Anterior cingulate cortex (tissue), 58 donors: ENCODE data around the gene RPL41.

Experiments used
- DNase-seq, 58 donors: peaks; one replicate each; lab custom pipeline; 2025; lab: John Stamatoyannopoulos, UW

Gene RPL41

DNA sequence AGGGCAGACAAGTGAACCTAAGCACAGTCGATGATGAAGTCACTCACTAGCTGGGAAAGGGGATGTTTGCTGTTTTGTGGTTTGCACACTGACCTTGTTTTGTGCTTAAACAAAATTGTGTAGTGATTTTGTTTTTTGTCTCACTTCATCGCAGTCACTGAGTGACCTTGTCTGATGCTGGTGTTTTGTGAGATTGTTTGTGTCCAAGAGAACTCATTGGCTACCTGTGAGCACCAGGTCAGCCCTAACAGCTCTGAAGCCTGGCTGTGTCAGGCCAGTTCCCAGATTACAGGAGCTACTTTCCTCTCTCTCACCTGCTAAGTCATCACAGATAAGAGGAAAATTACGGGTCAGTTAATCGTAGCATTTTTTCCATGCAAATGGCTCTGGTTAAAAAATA lies 7.7 kb downstream of the RPL41 start:
- no peak for DNase-seq

DNA sequence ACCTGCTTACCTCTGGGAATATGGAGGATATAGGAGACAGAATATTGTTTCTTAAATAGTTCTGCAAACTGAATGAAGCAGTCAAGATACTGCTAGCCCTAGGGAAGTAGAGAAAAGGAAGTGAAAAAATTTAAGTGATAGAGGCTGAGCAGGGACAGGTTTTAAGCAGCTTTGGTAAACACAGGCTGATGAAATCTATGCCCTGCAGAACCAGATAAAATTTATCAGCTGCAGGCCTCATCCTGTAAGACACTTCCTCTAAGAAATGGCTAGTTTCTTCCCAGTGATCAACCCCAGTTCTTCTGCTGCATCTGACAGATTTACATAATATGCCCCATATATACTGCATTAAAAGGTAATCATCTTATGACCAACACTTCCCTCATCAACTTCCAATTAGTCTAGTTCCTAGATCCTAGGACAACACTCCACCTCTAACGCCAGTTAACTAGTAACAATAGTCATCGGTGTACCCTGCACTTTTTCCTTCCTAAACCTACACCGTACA lies 10.4 kb downstream of the RPL41 start:
- DNase-seq, result no peak

DNA sequence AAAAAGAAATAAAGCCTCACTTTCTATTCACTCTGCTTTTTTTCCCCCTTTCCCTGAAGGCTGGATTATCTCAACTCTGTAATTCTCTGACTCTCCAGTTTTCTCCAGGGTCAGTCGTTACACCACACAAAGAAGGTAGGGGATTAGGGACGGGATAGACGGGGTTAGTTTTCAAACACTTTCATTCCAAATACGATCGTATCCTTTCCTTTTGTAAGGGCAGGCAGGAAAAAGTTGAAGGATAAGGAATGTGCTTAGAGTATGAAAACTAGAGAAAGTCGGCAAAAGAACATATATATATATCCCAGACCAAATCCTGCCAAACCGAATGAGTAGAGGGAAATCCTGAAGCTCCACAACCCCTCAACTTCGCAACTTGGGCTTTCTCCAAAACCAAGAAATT lies 11.1 kb downstream of the RPL41 start:
- no peak for DNase-seq

DNA sequence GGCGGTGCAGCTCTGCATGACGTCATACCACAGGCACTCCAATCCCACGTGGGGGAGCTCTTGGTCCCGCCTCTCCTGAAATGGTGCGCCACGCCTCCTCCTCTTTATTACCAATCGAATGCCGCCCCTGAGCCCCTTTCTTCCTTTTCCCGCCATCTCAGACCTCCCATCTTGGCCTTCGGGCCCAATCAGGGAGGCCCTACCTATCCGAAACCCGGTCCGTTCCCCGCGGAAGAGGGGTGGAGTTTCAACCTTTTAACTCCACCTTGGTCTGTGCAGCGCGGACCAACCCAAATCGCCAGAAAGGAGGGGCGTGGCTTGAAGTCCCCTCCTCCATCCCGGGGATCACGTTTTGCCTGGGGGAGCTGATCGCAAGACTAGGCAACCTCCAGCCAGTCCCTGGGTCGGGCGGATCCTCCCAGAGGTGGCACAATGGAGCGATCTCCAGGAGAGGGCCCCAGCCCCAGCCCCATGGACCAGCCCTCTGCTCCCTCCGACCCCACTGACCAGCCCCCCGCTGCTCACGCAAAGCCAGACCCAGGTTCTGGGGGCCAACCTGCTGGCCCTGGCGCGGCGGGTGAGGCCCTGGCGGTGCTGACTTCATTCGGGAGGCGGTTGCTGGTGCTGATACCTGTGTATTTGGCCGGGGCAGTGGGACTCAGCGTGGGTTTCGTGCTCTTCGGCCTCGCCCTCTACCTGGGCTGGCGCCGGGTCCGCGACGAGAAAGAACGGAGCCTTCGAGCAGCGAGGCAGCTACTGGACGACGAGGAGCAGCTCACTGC lies 11.6 kb downstream of the RPL41 start, which contains the start of gene ESYT1:
TSS of gene ESYT1 (plus strand) at position 380 of the 782 bp plus-strand sequence. CDS start at position 433, 53 bp downstream.
- peak; percentile 68 to 99 (median 95) for DNase-seq

DNA sequence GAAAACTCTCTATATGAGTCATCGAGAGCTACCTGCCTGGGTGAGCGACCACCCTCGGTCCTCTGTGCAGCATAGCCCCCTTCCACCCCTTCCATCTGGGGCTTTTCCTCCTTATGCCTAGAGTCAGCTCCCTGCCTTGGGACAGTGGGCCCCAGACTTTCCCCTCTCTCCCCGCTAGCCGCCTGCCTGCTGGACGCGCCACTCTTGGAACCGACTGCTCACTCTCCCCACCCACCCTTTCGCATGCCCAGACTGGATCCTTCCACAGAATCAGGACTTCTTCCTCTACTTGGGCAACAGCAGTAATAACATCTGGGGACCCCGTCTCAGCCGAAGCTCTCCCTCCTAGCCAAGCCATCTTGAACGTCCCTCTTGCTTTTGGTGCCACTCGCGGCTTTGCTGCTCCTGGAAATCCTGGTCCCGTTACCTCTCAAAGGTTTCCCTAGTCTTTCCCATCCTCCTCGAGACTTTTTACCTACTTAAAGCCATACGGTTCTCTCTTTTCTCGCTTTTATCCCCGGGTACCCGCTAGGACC lies 12.3 kb downstream of the RPL41 start:
- DNase-seq, result peak in 23 of 58 donors; percentile 12 to 52 (median 33)

DNA sequence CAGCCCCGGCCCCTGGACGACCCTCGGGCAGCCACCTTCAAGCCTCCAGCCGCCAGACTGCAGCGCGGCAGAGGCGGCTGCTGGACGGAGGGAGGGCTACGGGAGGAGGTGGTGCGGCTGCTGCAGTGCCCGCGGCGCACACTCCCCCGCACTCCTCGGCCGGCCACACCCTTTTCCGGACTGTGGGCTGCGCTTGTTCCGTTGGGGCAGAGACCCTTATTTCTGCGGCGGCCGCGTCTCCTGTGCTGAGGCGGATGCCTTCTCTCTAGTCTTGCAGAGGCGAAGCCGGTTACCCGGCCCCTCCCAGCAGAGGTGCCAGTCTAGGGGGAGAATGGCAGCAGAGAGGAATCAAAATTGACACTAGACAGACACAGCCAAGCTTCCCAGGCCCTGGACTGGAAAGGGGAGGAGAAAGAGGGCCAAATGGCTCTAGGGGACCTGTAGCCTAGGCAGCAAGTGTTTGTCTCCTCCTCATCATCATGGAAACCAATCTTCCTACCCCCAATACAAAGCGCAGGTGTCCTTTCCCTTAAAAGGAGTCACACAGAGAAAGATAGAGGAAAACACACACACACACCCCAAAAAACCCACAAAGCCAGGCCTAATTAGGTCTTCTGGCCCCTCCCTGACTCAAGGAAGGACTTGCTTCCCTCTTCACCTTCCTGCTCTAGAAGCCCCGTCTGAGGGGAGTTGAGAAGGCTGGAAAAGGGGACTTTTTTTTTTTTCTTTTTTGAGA lies 12.9 kb downstream of the RPL41 start:
- DNase-seq, result peak in 37 of 58 donors; percentile 3 to 52 (median 25)

DNA sequence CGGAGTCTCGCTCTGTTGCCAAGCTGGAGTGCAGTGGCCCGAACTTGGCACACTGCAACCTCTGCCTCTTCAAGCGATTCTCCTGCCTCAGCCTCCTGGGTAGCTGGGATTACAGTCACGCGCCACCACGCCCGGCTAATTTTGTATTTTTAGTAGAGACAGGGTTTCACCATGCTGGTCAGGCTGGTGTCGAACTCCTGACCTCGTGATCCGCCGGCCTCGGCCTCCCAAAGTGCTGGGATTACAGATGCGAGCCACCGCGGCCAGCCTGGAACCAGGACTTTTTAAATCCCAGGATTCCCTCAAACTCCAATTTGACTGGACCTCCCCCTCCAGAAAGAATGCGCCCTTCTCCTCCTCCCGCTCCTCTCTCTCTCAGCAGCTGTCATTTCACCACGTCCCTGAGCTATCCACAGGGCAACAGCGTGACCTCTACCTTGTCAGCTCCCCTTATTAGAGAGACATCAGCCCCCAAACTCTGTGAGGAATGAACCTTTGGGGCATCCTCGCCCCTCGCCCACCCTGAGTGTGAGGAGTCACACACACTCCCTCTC lies 13.6 kb downstream of the RPL41 start:
- DNase-seq, result no peak

DNA sequence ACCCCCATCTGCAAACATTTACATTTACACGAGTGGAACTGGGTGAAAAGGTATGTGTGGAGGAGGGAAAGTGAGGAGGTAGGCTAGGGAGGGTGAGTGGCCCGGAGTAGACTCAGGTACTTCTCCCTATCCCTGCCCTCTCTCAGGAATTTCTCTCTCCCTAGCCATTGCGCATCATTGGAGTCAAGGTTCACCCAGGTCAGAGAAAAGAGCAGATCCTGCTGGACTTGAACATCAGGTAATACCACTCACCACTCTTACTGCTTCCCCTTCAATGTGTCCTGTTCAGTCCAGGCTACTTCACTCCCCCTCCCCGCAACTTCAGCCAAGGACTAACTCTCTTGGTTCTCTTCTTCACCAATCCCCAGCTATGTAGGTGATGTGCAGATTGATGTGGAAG lies 14.4 kb downstream of the RPL41 start:
- DNase-seq, result no peak

DNA sequence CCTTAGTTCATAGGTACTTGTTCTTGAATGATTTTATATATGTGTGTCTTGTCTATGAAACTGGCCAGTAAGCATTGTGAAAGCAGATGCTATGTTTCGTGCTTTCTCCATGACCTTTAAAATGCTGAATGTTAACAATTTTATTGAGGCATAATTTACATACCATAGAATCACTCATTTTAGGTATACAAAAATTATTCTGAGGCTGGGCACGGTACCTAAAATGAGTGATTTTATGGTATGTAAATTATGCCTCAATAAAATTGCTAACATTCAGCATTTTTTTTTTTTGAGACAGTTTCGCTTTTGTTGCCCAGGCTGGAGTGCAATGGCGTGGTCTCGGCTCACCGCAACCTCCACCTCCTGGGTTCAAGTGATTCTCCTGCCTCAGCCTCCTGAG lies 18.5 kb downstream of the RPL41 start:
- DNase-seq, result no peak

DNA sequence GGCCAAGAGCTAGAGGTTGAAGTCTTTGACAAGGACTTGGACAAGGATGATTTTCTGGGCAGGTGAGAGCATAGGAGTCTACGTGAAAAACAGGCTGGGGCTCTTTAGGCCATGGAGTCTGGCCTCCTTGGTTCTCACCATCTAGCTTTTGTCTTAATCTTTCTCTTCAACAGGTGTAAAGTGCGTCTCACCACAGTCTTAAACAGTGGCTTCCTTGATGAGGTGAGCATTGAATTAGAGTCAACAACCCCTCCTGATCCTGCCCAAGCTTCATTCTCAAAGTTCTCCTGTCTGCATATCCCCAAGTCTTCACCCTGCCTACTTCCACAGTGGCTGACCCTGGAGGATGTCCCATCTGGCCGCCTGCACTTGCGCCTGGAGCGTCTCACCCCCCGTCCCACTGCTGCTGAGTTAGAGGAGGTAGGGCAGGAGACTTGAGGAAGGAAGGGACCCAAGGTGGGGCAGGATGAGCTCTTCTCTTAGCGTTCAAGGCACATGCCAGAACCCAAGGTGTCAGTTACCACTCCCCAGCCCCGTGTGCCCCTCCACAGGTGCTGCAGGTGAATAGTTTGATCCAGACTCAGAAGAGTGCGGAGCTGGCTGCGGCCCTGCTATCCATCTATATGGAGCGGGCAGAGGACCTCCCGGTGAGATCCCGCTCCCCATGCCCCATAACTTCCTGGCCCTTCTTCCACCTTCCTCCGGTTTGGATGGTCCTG lies 21.6 kb downstream of the RPL41 start:
- no peak for DNase-seq

DNA sequence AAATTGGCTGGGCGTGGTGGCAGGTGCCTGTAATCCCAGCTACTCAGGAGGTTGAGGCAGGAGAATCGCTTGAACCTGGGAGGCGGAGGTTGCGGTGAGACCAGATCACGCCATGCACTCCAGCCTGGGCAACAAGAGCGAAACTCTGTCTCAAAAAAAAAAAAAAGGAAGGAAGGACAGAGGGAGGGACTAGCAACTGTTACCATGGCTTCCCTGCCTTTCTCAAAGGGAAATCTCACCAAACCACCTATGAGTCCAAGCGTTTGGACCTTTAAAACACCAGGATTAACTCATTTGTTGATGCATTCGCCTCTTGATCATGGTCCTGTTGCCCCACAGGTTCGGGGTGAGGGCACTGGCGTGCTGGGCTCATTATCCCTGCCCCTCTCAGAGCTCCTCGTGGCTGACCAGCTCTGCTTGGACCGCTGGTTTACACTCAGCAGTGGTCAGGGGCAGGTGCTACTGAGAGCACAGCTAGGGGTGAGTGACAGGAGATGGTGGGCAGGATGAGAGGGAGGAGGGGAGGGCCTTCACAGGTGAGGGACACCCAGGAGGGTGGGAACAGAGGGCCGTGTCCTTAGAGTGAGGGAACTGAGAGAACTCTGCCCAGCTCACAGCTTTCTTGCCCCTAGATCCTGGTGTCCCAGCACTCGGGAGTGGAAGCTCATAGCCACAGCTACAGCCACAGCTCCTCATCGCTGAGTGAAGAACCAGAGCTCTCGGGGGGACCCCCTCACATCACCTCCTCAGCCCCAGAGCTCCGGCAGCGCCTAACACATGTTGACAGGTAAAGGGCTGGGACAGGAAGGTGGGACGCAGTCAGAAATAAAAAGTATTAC lies 25.7 kb downstream of the RPL41 start:
- DNase-seq, result no peak

DNA sequence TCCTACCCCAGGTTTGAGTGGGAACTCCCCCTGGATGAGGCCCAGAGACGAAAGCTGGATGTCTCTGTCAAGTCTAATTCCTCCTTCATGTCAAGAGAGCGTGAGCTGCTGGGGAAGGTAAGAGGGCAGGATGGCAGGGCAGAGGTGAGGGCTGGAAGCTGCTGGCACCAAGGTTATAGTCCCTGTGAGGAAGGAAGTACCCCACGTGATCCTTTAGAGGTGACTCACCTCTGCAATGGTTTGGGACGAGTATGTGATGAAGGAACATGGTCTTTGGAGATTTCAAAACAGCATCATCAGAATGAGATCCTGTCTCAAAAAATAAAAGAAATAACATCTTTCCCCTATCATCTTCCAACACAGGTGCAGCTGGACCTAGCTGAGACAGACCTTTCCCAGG lies 26.8 kb downstream of the RPL41 start:
- DNase-seq, result no peak

DNA sequence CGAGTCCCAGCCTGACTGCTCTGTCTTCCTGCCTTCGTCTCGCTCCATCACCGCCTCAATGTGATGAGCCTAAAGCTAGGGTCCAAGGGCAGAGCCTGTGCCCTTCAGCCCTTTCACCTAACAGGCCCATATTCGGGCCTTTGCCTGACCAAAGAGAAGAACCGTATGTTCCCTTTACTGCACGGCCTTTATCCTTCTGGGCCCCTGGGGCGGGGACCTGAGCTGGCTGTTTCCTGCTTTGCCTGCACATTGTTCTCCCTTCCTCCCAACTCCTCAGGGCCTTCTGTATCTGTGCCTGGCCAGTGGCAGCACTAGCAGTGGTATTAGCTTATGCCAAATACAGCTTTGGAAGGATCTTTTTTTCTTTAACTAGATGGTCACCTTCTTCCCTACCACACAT lies 27.4 kb downstream of the RPL41 start:
- DNase-seq, result no peak

DNA sequence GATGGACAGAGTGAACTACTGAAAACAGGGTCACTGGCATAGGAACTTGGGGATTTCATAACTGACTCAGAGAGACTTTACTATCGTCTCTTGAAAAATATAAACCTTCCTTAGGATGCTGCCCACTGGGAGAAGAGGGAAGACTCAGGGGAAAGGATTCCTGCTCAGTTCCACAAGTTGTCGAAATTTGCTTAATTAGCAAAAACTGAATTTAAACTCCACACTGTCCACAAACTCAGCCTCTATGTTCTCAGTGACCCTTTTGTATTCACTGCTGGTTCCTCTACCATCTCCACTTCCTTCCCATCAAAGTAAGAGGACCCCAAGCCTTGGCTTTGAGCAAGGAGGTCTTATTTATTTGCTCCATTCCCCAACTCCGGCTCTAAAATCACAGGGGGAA lies 28.8 kb downstream of the RPL41 start:
- DNase-seq, result no peak

DNA sequence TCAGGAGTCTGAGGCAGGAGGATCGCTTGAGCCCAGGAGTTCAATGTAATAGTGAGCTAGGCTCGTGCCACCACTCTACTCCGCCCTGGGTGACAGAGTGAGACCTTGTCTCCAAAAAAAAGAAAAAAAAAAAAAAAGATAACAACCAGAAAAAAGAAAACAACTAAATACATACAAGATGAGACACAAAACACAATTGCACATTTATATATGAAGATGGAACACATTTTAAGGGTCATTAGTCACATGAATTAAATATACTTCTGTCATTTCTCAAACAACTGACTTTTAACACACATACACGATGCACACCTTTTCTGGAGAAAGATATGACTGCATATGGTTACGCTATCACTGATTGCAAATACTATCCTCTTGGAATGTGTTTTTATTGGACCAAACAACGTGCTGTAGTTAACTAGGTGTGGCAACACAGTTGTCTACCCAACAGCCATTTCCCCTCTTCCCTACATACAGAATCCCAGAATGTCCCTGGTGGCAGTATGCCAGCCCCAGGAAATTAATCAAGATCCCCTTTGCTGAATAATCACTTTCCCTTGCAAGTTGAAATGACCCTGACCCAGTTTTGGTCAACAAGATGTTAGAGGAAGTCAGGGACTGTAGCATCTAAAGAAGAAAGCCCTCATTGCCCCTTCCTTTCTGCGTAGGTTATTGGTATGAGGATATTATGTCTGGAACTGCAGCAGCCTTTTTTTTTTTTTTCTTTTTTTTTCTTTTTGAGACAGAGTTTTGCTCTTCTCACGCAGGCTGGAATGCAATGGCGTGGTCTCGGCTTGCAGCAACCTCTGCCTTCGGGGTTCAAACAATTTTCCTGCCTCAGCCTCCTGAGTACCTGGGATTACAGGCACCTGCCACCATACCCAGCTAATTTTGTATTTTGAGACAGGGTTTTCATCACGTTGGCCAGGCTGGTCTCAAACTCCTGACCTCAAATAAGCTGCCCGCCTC lies 30.3 kb downstream of the RPL41 start:
- DNase-seq, result no peak

DNA sequence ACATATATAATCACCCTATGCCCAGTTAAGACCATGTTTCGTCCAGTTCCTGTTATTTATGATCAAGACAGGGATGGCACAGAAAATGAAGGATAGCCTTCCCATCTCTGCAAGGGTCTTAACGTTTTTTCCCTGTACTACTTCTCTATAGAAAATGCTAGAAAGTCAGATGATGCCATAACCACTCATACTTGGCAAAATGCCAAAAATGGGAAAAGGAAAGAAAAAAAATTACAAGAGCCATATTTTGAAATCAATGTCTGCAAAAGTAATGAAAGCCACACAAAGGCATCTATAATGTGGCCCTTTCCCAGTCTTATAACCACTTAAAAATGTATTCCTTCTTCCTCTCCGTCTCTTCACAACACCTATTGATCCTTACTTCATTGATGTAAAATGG lies 34.1 kb downstream of the RPL41 start:
- no peak for DNase-seq

DNA sequence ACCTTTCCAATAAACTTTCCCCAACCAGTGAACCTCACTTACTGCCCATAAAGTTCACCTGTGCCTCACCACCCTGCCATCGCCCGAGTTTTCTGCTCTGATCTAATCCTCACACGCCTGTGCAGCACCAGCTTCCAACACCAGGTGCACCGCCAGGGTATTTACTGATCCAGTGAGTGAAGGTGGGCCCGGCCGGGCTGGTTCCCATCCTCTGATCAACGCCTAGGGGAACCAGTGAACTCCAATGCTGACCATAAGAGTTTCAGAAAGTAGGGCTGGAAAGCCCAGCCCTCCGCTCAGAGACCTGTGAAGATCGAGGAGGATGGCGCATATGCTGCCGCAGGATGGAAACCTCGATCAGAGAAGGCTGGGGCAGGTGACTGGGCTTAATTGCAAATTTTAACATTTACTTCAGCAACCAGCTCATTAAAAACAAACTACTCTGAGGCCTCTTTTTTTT lies 35.3 kb downstream of the RPL41 start:
- peak in 20 of 58 donors; percentile 16 to 67 (median 44) for DNase-seq

DNA sequence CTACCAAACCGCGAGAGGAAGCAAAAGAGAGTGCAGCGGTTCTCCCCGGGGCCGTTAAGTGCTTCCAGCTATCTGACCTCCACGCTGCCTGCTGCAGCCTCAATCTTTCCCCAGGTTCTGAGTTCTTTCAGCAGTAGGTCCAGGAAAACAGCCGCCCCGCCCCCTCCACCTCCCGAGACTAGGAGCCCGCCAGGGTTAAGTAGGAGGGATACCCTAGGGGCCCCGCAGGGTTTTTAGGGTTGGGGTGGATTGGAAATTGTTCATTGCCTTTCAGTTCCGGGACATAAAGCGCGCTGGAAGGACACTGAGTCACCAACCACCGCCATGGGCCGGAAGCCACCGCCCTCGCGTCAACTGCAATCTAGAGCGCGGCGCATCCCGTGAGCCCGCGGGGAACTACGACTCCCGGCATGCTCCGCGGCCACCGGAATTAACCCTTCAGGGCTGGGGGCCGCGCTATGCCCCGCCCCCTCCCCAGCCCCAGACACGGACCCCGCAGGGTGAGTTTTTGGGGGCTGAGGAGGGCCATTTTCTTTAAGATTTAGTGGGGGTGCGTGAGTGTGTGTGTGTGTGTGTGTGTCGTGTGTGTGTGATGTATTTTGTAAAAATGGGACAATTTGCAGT lies 35.8 kb downstream of the RPL41 start, which contains the start of gene MYL6B:
TSS of gene MYL6B (plus strand) at position 456 of the 624 bp plus-strand sequence. CDS start 1,332 bp downstream, outside the sequence.
- DNase-seq, result peak; percentile 54 to 96 (median 86)
